ENCODE measurements around the gene SCYGR6.

Gene SCYGR6

DNA sequence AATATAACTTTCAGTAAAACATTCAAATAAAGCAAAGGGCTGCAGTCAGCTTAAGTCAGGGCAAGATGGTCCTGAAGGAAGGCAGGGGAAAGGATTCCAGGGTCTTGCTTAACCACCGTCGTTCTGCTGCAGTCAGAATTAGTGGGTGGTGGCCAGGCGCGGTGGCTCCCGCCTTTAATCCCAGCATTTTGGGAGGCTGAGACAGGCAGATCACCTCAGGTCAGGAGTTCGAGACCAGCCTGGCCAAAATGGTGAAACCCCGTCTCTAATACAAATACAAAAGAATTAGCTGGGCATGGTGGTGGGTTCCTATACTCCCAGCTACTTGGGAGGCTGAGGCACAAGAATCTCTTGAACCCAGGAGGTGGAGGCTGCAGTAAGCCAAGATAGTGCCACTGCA, 13.6 kb downstream of the SCYGR6 start:
- DNase-seq: no peak

DNA sequence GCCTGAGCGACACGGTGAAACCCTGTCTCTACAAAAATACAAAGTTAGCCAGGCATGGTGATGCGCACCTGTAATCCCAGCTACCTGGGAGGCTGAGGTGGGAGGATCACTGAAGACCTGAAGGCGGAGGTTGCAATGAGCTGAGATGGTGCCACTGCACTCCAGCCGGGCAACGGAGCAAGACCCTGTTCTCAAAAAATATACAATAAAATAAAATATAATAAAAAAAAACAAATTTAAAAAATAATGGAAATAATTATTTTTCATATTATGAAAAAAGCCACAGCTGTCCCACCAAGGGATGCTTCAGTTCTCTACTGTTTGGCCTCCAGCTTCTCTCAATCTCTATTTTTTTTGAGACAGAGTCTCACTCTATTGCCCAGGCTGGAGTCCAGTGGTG, 17.2 kb downstream of the SCYGR6 start:
- DNase-seq: no peak

DNA sequence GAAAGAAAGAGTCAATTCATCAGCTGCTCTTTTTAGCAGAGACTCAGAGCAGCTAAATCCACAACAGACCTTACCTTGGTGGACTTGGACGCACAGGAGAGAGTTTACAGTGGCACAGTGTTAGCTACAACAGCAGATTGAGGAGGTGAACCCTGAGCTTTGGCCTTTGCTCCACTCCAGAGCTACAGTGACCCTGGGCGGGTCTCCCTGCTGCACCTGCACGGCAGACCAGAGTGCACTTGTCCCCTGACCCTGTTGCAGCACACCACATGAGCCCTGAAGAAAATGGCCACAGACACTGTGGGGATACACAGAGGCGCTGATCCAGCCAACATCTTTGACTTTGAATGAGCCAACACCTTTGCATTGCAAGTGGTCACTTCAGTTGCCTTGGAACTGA, 17.7 kb downstream of the SCYGR6 start:
- DNase-seq: no peak

DNA sequence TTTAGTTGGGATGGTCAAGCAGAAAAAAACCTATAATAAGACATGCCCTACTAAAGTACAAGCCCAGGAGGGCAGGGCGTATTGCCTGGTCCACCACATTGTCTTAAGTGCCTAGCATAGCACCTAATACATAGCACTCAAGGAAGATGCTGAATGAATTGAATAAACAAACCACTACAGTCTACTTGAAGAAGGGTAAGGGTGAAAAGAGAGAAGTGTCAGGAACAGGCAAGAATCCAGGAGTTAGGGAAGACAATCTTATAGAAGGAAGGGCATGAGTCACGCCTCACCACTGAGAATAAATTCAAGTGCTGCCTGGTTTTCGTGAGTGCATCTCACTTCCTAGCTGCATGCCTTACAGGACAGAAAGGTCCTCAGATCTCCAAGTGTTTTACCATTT, 20.6 kb downstream of the SCYGR6 start:
- no peak for DNase-seq

DNA sequence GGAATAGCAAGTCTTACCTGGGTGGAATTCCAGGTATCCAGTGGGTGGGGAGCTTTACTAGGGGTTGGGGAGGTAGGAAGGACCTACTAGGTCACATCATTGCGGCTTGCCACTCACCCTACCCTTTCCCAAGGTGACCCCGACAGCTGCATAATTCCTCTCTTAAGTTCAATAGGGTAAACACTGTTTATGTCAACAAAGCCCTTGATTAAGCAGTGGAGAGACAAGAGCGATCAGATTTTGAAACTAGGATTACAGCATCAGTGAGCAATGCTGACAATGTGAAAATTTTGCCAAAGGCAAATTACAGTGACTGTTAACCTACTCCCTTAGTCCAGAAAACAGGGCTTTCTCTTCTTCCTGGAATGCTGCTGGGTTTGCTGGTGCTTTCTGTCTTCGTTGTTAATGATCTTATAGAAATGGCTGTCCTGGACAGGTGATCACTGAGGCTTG, 21.3 kb downstream of the SCYGR6 start:
- DNase-seq: no peak

DNA sequence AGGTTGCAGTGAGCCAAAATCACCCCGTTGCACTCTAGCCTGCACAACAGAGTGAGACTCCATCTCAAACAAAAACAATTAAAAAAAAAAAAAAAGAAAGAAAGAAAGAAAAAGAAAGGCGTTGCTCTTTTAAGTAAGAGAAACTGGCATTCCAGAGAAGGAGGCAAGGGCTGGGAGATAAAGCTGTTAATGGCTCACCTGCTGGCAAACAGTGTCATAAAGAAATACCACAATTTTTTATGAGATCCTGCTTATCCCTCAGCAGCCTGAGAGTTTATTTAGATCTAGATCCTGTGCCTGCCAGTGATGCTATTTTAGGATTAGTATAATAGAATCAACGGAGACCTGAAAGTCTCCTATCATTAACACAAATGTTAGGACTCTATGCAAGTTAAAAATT, 23.0 kb downstream of the SCYGR6 start:
- DNase-seq: no peak

DNA sequence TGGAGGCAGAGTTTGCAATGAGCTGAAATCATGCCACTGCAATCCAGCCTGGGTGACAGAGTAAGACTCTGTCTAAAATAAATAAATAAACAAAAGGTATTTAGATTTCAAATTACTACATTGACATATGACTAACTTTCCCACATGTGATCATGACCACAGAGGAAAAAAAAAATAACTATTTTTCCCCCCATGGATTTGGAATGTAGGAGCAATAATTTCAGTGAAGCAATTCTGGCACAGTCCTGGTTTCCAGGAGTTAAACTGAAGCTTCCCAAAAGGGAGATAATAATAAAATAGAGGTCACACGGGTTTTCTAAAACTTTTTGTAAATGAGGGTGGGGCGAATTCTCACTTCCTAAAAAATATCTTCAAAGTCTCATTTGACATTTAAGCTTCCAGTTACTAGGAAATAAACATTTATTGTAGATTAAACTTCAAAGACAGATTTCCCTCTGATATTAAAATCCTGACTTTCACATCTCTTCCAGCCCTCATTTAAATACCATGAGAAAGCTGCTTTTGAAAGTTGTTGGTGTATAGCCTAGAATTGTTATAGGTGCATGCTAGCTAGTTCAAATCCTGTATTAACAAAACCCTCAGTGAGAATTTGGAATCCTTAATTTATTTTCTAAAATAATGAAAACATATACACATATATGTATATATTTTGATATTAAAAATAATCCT, 27.4 kb downstream of the SCYGR6 start:
- DNase-seq: no peak

DNA sequence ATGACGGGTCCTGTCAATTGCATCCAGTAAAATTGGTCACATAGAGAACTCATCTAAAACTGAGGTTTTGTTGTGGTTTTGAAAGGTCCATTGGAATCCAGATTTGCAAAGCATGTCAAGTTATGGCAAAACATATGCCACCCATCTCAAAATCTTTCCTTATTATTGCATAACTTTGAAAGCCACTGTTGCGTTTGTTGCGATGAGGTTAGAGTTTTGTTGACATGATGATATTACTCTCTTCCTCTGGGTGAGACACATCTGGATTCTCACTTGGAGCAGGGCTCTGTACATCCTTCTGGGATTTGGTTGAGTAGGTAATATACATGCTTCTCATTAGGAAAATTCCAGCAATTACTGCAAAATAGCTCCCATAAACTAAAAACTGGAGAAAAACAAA, 37.4 kb downstream of the SCYGR6 start:
- DNase-seq: no peak

DNA sequence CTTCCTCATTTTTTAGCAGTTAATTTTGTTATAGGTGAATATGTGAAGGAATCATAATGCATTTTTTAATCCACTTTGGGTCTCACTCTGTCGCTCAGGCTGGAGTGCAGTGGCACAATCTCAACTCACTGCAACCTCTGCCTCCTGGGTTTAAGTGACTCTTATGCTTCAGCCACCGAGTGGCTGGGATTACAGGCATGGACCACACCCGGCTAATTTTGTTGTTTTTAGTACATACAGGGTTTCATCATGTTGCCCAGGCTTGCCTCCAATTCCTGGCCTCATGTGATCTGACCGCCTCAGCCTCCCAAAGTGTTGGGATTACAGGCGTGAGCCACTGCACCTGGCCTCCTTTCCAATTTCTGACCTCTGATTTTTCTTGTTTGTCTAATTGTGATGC, 40.3 kb downstream of the SCYGR6 start:
- DNase-seq: no peak

DNA sequence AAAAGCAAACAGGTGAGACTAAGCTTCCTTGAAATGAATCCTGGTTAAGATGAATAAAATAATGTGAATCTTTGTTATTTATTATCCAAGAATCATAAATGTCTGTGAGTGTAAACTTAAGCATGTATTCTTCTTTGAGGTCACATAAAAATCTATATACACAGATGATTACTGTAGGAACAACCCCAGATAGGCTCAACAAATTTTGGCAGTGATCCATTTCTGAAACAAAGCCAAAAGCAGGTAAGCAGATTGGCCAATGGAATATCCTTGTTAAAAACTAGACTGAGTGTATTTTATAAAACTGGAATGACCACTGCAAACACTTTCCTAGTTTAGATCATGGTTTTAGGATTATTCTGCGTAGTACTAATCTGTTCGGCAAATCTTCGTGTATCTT, 46.6 kb downstream of the SCYGR6 start:
- DNase-seq: no peak

DNA sequence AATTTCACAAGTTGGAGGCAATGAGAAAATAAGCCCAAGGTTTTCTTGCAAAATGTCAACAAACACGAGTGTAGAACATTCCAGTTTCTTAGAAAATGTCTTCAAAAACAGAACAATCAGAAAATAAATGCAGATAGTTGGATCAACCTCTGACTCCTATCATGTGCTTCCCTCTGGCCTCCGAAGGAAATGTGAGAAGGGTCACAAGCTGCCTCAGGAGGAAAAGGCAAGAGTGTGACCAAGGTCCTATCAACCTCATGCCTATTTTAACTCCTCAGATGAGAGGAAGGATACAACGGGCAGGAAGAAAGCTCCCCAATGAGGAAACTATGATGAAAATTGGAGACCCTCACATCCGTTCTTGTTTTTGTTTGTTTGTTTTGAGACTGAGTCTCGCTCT, 50.1 kb downstream of the SCYGR6 start:
- DNase-seq: no peak
